NCI-H146 (cell line): ENCODE data around the gene PCSK9.

Experiments
- DNase-seq: peaks from one replicate; lab custom pipeline; 2025; lab: John Stamatoyannopoulos, UW

Gene PCSK9

DNA sequence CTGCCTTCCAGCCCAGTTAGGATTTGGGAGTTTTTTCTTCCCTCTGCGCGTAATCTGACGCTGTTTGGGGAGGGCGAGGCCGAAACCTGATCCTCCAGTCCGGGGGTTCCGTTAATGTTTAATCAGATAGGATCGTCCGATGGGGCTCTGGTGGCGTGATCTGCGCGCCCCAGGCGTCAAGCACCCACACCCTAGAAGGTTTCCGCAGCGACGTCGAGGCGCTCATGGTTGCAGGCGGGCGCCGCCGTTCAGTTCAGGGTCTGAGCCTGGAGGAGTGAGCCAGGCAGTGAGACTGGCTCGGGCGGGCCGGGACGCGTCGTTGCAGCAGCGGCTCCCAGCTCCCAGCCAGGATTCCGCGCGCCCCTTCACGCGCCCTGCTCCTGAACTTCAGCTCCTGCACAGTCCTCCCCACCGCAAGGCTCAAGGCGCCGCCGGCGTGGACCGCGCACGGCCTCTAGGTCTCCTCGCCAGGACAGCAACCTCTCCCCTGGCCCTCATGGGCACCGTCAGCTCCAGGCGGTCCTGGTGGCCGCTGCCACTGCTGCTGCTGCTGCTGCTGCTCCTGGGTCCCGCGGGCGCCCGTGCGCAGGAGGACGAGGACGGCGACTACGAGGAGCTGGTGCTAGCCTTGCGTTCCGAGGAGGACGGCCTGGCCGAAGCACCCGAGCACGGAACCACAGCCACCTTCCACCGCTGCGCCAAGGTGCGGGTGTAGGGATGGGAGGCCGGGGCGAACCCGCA is at the start of gene PCSK9:
Gene PCSK9 (plus strand): TSS at position 207 of the 741 bp plus-strand sequence. CDS start 290 bp downstream, at position 497.
- peak; percentile 52 for DNase-seq

DNA sequence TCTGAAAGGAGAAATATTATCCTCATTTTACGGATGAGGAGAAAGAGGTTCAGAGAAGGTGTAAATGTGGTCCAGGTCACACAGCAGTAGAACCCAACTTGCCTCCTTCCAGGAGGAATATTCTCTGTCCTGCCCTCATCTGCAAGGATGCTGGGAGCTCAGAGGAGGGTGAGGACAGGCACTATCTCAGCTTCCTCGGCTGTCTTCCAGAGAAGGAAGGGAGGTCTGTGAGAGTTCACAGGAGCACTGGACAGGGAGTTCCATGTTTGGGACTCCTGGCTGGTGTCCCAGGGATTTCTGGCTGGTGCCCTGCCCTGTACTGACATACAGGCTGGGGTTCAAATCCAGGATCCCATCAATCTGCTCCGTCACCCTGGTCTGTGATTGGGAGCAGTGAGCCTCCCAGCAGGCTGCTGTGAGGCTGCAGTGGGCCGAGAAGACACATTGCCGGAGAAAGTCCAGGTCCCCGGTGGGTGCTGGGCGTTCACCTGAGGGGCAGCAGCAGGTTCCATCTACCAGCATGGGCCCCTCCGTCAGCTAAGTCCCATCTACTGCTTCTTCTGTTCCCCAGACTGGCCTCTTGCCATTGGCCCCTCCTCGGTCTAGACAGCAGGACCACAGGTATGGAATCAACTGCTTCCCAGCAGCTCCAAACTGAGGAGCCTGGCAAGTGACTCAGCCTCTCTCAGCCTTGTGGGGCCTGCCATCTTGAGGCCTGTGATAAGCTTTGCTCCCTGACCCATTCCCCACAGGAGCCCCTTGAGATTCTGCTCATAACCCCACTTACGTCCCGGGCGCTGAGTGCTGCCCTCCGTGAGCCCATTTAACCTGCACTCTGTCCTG is 49.2 kb upstream of the PCSK9 start:
- DNase-seq, result no peak

DNA sequence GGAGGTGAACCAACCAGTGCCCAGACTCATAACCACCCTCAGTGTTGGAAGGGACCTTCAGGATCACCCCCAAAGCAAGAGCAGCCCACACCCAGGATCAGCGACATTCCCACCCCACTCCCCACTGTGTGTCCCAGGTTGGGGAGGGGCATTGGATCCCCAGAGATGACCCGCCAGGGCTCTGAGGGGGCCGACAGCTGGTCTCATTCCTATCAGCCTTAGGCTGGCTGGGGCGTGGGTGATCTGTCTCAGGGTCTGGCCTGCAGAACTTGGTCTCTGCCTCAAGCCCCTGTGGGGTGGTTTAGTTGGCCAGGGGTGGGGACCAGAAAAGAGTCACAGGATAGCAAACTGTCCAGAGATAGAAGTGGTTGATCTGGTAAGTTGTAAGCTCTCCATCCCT is 48.4 kb upstream of the PCSK9 start:
- no peak for DNase-seq

DNA sequence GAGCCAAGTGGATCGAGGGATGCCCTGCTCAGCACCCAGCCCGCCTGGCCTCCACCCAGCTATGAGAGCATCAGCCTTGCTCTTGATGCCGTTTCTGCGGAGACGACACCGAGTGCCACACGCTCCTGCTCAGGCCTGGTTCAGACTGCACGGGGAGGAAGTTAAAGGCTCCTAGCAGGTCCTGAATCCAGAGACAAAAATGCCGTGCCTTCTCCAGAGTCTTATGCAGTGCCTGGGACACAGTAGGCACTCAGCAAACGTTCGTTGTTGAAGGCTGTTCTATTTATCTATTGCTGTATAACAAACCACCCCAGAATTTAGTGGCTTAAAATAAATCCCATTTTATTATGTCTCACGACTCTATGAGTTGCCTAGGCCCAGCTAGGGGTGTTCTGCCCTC is 47.4 kb upstream of the PCSK9 start:
- no peak for DNase-seq

DNA sequence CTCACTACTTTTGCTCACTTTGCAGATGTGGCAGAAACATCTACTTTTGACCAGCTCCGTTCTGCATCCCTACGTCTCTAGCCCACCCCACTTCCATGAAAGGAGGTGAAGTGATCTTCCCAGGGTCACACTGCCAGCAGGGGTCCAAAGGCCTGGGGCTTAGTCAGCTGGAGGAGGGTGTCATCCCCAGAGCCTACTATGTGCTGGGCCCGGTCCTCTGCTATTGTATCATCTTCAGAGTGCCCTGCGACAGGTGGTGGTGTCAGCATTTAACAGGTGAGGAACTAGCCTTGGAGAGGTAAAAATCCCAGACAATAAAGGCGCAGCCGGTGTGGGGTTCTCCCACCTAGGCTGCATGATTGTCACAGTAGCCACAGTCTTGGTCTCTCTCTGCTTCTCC is 46.2 kb upstream of the PCSK9 start:
- DNase-seq, result no peak

DNA sequence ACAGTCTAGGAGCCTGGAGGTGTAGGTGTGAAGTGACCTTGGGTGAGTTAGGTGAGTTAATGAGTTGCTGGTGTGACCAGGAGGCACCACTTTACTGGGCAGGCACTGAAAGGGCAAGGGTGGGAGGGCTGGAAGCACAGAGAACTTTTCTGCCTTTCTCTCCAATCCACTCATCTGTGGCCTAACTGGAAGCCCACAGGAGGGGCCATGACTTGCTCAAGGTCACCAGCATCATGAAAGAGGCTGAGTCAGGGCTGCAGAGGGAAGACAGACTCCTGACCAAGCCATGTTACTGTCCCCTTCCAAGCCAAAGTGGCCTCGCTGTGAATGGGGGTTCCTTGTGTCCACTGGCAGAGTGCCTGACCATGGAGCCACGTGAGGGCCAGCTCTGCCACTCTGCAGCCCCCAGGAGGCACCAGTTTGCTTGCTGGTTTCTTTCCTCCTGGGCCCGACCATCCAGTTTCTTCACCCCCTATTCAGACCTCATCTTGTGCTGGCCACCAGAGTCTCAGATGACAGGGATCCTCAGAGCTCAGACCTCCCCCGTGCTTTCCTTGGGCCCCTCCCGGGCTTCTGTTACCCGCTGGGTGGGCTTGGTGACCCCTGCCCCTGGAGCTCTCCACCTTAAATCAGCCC is 44.9 kb upstream of the PCSK9 start:
- DNase-seq, result no peak

DNA sequence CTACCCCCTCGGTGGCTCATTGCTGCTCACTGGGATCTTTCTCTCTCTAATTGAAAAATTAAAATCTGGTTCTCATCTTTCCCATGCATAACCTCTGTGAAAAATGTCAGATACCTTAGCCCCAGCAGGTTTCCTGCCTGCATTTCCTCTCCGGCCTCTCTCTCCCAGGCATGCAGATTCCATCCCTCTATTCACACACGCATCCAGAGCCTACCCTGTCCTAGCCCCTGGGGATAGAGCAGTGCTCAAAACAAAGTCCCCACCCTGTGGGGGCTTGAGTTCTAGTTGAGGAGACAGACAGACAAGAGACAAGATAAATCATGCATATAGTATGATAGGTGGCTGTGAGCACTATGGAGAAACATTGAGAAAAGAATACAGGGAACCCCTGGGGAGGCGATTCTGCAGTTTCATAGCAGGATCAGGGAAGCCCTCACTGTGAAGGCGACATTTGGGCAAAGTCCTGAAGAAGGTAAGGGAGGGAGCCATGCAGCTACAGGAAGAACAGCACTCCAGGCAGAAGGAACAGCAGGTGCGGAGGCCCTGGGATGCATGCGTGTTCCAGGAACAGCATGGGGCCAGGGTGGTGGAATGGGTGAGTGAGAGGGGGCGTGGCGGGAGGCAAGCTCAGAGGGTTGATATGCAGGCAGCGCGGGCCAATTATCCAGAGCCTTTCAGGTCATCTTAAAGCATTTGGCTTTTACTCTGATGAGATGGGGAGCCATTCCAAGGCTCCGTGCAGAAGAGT is 44.2 kb upstream of the PCSK9 start:
- DNase-seq, result peak; percentile 68

DNA sequence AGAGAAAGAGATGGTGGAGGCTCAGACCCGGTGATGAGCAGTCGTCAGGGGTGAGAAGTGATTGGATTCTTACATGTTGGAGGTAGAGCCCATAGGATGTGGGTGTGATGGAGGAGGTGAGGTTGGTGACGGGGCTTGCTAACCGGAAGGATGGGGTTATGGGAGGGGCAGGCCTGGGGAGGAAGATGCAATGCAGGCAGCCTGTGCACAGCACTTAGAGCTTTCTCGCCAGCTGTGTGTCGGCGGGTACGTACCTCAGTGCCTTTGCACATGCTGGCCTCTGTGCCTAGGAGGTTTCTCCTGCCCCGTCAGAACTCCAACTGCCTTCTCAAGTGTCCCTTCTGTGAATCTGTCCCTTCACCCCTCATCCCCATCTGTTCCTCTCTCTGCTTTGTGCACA is 43.5 kb upstream of the PCSK9 start:
- no peak for DNase-seq

DNA sequence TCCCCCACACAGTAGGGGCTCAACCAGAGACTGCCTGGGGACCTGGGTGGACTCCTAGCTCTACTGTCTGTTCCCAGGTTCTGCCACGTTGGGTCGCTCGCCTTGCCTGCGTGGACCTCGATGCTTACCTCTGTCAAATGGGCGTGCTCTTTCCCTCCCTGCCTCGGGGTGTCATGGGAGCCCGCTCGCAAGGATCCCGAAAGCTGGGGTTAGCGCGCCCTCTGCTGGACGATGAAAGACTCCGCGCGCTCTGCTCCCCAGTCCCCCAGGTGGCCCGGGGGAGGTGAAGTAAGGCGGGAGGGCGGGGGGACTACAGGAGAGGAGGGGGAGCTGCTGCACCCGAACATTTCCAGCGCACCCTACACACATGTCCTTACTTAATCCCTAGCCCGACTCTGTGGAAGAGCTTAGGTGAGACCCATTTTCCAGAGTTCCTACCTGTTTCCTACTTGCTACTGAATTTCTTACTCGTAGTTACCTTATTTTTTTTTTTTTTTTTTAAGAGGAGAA is 42.9 kb upstream of the PCSK9 start:
- DNase-seq, result peak; percentile 48

DNA sequence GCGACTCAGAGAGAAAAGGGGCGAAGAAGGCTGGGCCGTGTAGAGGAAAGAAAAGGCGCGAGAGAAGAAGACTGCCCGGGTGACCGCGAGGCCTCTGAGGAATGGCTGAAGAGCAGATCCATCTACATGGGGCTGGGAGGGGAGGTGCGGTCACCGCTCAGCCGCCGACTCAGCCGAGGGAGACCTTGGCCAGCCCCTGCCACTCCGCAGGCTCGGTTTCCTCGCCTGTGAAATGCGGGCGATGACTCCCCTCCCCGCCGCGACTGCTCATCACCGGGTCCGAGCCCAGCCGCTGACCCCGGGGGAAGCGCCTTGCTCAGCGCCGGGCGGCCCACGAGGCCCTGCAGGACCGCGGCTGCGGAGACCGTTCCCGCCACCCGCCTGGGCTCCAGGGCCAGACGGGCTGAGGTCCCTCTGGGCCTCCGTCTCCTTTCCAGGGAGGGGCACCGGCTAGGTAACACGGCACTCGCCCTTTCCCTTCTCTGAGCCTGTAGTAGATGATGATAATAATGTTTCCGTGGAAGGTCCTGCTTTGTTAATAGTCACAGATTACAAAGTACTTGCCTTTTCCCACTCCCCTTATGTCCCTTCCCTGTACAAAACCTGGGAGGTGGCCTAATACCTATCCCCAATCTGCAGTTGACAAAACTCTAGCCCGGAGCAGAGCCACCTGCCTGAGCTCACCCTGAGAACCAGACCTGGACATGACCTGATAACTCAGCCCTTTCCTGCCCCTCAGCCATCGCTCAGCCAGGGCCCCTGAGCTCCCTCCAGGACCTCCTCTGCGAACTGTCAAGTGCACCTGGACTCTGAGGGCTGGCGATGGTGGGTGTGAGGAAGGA is 42.3 kb upstream of the PCSK9 start:
- DNase-seq, result no peak

DNA sequence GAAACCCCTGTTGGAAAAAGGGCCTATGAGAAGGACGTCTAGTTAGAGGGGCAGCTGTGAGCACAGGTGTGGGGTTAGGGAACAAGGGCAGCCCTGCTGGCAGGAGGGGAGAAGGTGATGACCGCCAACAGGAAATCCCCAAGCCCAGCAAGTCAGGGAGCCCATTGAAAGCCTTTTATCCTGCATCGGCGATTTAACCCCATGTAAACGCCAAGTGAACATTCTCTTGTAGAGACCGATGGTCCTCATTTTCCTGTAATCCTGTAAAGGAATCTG is 41.7 kb upstream of the PCSK9 start:
- no peak for DNase-seq

DNA sequence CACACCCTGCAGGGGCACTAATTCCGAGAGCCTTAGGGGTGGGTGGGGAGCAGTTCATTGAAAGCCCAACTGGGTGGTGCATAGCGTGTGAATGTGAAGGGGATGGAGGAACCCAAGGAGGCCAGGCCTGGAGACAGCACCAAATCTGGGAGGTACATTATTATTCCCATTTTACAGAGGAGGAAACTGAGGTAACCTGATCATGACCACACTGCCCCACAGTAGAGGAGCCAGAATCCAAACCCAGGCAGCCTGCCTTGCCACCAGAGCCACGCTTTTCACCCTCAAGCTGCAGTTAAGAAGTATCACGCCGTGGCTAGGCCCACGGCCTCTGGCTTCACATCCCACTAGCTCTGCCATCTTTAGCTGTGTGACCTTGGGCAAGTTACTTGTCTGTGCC is 41.2 kb upstream of the PCSK9 start:
- DNase-seq, result no peak

DNA sequence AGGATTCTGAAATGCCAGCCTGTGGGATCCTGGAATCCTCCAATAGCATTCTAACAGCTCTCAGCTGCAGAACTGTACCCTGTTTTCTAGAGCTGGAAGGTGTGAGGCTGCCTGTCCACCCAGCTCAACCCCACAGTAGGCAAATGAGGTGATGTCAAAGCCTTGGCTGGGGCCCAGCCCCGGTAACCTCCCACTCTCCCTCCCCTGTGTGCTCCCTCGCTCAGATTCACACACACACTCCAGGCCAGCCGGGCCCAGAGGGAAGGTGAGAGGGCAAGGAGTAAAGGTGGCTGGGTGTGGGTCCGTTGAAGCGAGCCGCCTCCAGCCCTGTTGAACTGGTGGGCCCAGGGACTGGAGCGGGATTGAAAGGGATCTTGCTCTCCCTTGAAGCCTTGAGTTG is 40.7 kb upstream of the PCSK9 start, which contains the start of gene BSND:
Gene BSND (plus strand): TSS at position 257 of the 400 bp plus-strand sequence. CDS start 254 bp downstream, outside the sequence.
- DNase-seq, result no peak

DNA sequence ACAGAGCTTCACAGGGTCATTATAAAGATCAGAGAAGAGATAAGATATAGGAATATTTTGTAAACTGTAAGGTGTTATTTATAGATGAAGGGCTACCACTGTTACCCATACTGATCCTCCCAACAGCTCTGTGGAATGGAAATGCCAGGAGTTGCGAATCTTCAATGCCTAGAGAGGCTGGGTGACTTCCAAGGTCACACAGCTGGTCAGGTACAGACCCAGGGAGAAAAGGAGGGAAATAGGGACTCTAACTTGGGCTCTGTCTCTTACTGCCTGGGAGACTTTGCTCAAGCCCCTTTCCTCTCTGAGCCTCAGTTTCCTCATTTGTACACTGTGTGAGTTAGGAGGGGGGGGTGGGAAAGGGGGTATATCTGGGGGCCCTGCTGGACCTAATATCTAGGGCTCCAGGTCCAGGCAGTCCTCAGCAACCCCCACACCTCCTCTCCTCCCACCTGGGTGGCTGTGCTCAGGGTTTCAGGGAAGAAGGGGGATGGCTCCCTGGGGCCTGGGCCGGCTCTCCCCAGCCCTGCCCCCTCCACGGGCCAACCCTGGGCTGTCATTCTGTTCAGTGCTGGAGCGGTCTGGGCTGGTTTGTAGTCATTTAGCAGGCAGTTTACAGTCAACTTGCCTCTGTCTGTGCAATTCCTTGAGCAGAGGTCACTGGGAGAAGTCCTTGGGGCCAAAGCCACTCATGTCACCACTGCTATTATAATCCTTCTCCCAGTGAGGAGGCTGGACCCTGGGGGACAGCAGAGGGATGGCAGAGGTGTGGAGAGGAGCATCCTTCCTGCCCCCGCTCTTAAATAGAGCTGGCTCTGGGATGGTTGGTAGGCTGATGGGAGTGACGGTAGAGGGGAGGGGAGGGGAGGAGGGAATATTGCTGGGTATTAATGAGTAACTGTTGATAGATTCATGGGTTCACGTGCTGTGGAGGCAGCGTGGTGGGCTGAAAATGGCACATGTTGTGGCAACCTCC is 39.0 kb upstream of the PCSK9 start:
- DNase-seq, result no peak

DNA sequence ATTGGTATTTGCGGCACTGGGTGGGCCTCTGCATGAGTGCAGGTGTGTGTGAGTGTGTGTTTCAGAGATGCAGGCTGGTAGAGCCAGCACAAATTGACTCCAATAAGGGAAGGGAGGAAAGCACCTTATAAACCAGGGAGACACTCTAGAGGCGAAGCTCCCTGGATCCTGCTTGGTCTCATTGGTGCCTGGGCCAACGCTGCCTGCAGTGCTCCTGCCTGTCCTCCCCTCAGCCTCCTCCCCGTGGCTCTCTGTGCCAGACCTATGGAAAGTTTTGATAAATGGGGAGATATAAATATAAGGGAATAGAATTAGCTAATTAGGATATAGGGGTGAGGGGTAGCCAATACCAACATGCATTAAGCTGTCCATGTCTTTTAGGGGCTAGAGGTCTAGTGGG is 38.0 kb upstream of the PCSK9 start:
- no peak for DNase-seq

DNA sequence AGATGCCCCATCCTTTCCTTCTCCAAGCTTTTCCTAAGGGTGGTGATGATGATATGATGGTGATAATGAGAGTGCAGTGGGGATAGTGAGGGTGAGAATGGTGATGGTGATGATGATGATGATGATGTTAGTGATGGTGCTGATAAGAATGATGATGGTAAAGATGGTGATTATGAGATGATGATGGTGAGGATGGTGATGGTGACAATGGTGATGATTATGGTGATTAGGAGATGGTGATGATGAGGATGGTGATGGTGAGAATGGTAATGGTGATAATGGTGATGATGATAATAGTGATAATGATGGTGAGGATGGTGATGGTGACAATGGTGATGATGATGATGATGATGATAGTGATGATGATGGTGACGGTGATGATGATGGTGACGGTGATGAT is 36.7 kb upstream of the PCSK9 start:
- DNase-seq, result no peak

DNA sequence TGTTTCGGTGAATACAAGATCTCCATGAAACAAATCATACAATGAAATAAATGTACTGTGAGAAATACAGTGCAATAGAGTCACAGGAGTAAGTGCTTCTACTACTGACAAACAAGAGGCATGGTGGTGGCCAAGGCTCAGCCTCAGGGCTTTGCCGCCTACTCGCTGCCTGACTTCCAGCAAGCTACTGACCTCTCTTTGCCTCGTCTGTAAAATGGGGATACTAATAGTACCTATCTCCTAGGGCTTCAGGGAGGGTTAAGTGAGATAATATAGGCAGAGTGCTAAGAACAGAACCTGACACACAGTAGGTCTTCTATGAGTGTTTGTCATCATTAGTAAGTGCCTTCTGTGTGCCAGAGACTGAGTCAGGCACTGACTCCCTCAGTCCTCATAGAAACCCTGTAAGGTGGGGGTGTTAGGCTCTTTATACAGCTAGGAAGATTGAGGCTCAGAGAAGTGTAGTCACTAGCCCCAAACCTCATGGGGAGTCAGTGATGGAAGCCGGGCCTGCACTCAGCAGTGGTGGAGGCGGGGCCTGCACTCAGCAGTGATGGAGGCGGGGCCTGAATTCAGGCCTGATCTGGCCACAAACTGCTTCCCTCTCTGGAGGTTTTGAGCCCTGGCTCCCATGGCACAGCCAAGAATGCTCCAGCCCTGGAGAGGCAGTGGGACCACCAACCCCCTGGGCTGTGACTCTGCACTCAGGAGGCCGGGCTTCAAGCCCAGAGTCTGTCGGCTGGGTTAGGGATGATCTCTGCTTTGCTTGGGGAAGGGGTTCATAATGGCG is 33.8 kb upstream of the PCSK9 start:
- no peak for DNase-seq

DNA sequence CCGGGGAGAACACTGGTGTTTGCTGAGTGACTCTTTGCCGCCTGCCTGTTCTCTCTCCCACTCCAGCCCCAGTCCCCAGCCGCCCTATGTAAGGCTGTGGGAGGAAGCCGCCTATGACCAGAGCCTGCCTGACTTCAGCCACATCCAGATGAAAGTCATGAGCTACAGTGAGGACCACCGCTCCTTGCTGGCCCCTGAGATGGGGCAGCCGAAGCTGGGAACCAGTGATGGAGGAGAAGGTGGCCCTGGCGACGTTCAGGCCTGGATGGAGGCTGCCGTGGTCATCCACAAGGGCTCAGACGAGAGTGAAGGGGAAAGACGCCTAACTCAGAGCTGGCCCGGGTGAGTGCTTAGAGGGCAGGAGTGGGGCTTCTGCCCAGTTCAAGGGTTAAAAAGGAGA is 32.4 kb upstream of the PCSK9 start:
- DNase-seq, result no peak

DNA sequence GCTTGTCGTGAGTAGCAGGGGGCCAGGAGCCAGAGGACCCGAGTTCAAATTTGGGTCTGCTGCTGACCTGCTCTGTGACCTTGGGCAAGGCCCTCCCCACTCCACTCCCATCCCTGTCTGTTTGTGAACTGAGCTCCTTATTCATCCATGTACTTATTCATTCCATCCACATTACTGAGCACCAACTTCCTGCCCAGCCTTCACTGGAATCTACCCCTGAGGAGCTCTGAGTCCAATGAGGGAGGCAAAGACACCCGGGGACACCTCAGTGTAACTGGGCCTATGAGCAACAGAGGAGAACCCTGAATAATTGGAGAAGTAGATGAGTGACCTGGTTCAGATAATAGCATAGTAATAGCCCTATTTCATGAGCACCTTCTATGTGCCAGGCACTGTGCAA is 31.7 kb upstream of the PCSK9 start:
- no peak for DNase-seq
